HEK293 (cell line): ENCODE measurements around the gene NEAT1.

Experiments used
- CTCF ChIA-PET: fragments of 350-600 bp; formaldehyde crosslinking; extraction: SDS; loops from one replicate; lab custom pipeline; 2021; ENCODE audit warnings: antibody characterized with exemption; lab: Yijun Ruan, JAX
- POLR2A ChIA-PET: fragments of 300-600 bp; formaldehyde crosslinking; extraction: SDS; loops from one replicate; lab custom pipeline; 2020; ENCODE audit warnings: antibody characterized with exemption, inconsistent platforms; lab: Yijun Ruan, JAX
- H3K27ac ChIP-seq: fragments of 200-500 bp; sonication (Bioruptor generic); 2 replicates; pipeline ENCODE4 v1.5.1; 2014; ENCODE audit warnings: low read depth, low read length, control low read depth, inconsistent platforms; ENCODE audit errors: extremely low read depth
- H3K36me3 ChIP-seq, 2 experiments: fragments of 200-500 bp in 1 of 2; sonication (Bioruptor generic) in 1 of 2; 1 replicate in 1 of 2; 2 replicates in 1 of 2; pipeline ENCODE4 v1.5.1; 2014 to 2017; ENCODE audit warnings: inconsistent platforms in 2 of 2, low read length in 2 of 2; ENCODE audit not compliant: control insufficient read depth in 2 of 2, insufficient read depth in 1 of 2
- H3K4me1 ChIP-seq: fragments of 200-500 bp; sonication (Bioruptor generic); 2 replicates; pipeline ENCODE4 v1.5.1; 2014; ENCODE audit warnings: mild to moderate bottlenecking, low read length, inconsistent platforms; ENCODE audit not compliant: control insufficient read depth, insufficient read depth
- H3K4me3 ChIP-seq: 2 replicates; pipeline ENCODE4 v1.5.1; 2011; ENCODE audit warnings: low read depth, mild to moderate bottlenecking, control low read depth, low read length, moderate library complexity
- H3K9me3 ChIP-seq: fragments of 200-500 bp; sonication (Bioruptor generic); 2 replicates; pipeline ENCODE4 v1.5.1; 2014; ENCODE audit warnings: low read depth, low read length, inconsistent platforms; ENCODE audit not compliant: control insufficient read depth, insufficient read depth
- CTCF ChIP-seq: fragments of 450-650 bp; formaldehyde crosslinking; IDR thresholded peaks from 2 replicates; pipeline ENCODE4 v1.5.1; 2016; ENCODE audit warnings: missing biosample characterization, missing genetic modification characterization
- GFI1B ChIP-seq: fragments of 450-650 bp; formaldehyde crosslinking; IDR thresholded peaks from 2 replicates; pipeline ENCODE4 v1.5.1; 2016; ENCODE audit warnings: missing biosample characterization, missing genetic modification characterization
- HIC1 ChIP-seq: fragments of 450-650 bp; formaldehyde crosslinking; IDR thresholded peaks from 2 replicates; pipeline ENCODE4 v1.5.1; 2016; ENCODE audit warnings: missing biosample characterization, missing genetic modification characterization
- HOXC10 ChIP-seq: sonication (generic); formaldehyde crosslinking; IDR thresholded peaks from 2 replicates; pipeline ENCODE4 v1.8.1; 2023; ENCODE audit warnings: mild to moderate bottlenecking, missing genetic modification reagents
- MYNN ChIP-seq: fragments of 450-650 bp; formaldehyde crosslinking; IDR thresholded peaks from 2 replicates; pipeline ENCODE4 v1.5.1; 2016; ENCODE audit warnings: missing biosample characterization, missing genetic modification characterization, borderline replicate concordance
- PBX3 ChIP-seq: sonication (generic); formaldehyde crosslinking; IDR thresholded peaks from 2 replicates; pipeline ENCODE4 v1.8.1; 2022; ENCODE audit warnings: mild to moderate bottlenecking, moderate library complexity, missing genetic modification reagents
- PRDM4 ChIP-seq: fragments of 450-650 bp; formaldehyde crosslinking; IDR thresholded peaks from 2 replicates; pipeline ENCODE4 v1.5.1; 2017; ENCODE audit warnings: missing biosample characterization, missing genetic modification characterization
- ZBTB8A ChIP-seq: fragments of 450-650 bp; formaldehyde crosslinking; IDR thresholded peaks from 2 replicates; pipeline ENCODE4 v1.5.1; 2016; ENCODE audit warnings: missing biosample characterization, missing genetic modification characterization
- ZEB2 ChIP-seq: fragments of 450-650 bp; formaldehyde crosslinking; IDR thresholded peaks from 2 replicates; pipeline ENCODE4 v1.5.1; 2016; ENCODE audit warnings: missing biosample characterization, missing genetic modification characterization
- ZNF133 ChIP-seq: fragments of 450-650 bp; formaldehyde crosslinking; IDR thresholded peaks from 2 replicates; pipeline ENCODE4 v1.5.1; 2016; ENCODE audit warnings: missing biosample characterization, missing genetic modification characterization
- ZNF138 ChIP-seq: fragments of 450-650 bp; formaldehyde crosslinking; IDR thresholded peaks from 2 replicates; pipeline ENCODE4 v1.5.1; 2016; ENCODE audit warnings: missing biosample characterization, missing genetic modification characterization, borderline replicate concordance
- ZNF292 ChIP-seq: fragments of 450-650 bp; formaldehyde crosslinking; IDR thresholded peaks from 2 replicates; pipeline ENCODE4 v1.5.1; 2016; ENCODE audit warnings: low read depth, missing biosample characterization, missing genetic modification characterization, borderline replicate concordance
- ZNF48 ChIP-seq: fragments of 450-650 bp; formaldehyde crosslinking; IDR thresholded peaks from 2 replicates; pipeline ENCODE4 v1.5.1; 2016; ENCODE audit warnings: missing biosample characterization, missing genetic modification characterization
- ZNF488 ChIP-seq: fragments of 450-650 bp; formaldehyde crosslinking; IDR thresholded peaks from 2 replicates; pipeline ENCODE4 v1.5.1; 2016; ENCODE audit warnings: missing biosample characterization, missing genetic modification characterization
- ZNF544 ChIP-seq: fragments of 450-650 bp; formaldehyde crosslinking; IDR thresholded peaks from 2 replicates; pipeline ENCODE4 v1.5.0; 2017; ENCODE audit warnings: missing biosample characterization, missing genetic modification characterization
- ZNF558 ChIP-seq: fragments of 450-650 bp; formaldehyde crosslinking; IDR thresholded peaks from 2 replicates; pipeline ENCODE4 v1.5.1; 2016; ENCODE audit warnings: missing biosample characterization, missing genetic modification characterization
- ZNF645 ChIP-seq: fragments of 450-650 bp; formaldehyde crosslinking; IDR thresholded peaks from 2 replicates; pipeline ENCODE4; 2016; ENCODE audit warnings: missing biosample characterization, missing genetic modification characterization
- ZNF692 ChIP-seq: fragments of 450-650 bp; formaldehyde crosslinking; IDR thresholded peaks from 2 replicates; pipeline ENCODE4 v1.5.1; 2016; ENCODE audit warnings: missing biosample characterization, missing genetic modification characterization
- ZXDB ChIP-seq: fragments of 450-650 bp; formaldehyde crosslinking; IDR thresholded peaks from 2 replicates; pipeline ENCODE4 v1.5.1; 2016; ENCODE audit warnings: missing biosample characterization, missing genetic modification characterization

NEAT1 gene

GRCh38 chr11:65478388-65479183 is 56.0 kb downstream of the NEAT1 start:
- no peaks in the 10 kb centered on the region for H3K4me1 ChIP-seq
- H3K36me3 ChIP-seq = no peaks in the 10 kb centered on the region
- ChIA-PET CTCF (interaction anchor here (0.9 to 4.8 kb wide), 11 partner anchors 7 to 62 kb away, joined by 3 to 20 read pairs (median 6); no protein-coding TSS in a partner anchor), POLR2A (interaction anchor here (0.6 to 9.9 kb wide), 13 partner anchors 9 to 412 kb away, joined by 3 to 560 read pairs (median 9); partner anchors contain the start of genes CCDC85B, MALAT1, NEAT1 and SCYL1)
- H3K27ac ChIP-seq = no peak overlapping the region
- no peak for TF ChIP-seq HOXC10 (CRISPR knock-in tag)
- no peak for TF ChIP-seq ZNF544
- no peak for TF ChIP-seq PBX3 (CRISPR knock-in tag)
- TF ChIP-seq ZEB2 (tag by site-specific recombination) = no peak
- no peak for TF ChIP-seq ZNF48 (tag by site-specific recombination)
- TF ChIP-seq ZNF558 (tag by site-specific recombination) = no peak
- TF ChIP-seq GFI1B (tag by site-specific recombination) = no peak
- TF ChIP-seq CTCF (tag by site-specific recombination) = no peak
- no peak for TF ChIP-seq ZNF692 (tag by site-specific recombination)
- no peak for TF ChIP-seq ZNF645 (tag by site-specific recombination)
- no peak for TF ChIP-seq ZXDB (tag by site-specific recombination)
- no peak for TF ChIP-seq HIC1 (tag by site-specific recombination)
- TF ChIP-seq MYNN (tag by site-specific recombination) = no peak
- TF ChIP-seq ZNF133 (tag by site-specific recombination) = no peak
- no peak for TF ChIP-seq ZNF292 (tag by site-specific recombination)
- no peak for TF ChIP-seq ZBTB8A (tag by site-specific recombination)
- TF ChIP-seq ZNF488 (tag by site-specific recombination) = no peak
- no peak for TF ChIP-seq PRDM4
- TF ChIP-seq ZNF138 (tag by site-specific recombination) = no peak
- no peak overlapping the region for H3K4me3 ChIP-seq
- no peaks in the 10 kb centered on the region for H3K9me3 ChIP-seq
